HepG2 (cell line): ENCODE measurements around the gene EPS8L1. TPM values are rescaled to one million over a fixed set of nuclear protein-coding genes. Genes with fewer than 3 reads are reported as not detected.

Experiments
- FOXC1 ChIP-seq: sonication (generic); formaldehyde crosslinking; IDR thresholded peaks from 2 replicates; pipeline ENCODE4 v1.8.0; 2022; ENCODE audit warnings: mild to moderate bottlenecking, missing genetic modification reagents, borderline replicate concordance
- FOXO4 ChIP-seq: sonication (generic); formaldehyde crosslinking; conservative IDR thresholded peaks from 2 replicates; pipeline ENCODE4 v1.8.1; 2023; ENCODE audit warnings: missing genetic modification reagents
- NR2C2 ChIP-seq: sonication (generic); formaldehyde crosslinking; IDR thresholded peaks from 2 replicates; pipeline ENCODE4 v1.4.0; 2020; ENCODE audit warnings: missing genetic modification reagents, mild to moderate bottlenecking, moderate library complexity, borderline replicate concordance
- RAD21 ChIP-seq: fragments of 450-650 bp; formaldehyde crosslinking; IDR thresholded peaks from 2 replicates; pipeline ENCODE4 v1.5.0; 2020; ENCODE audit warnings: mild to moderate bottlenecking
- RBFOX2 ChIP-seq: fragments of 200-400 bp; formaldehyde crosslinking; IDR thresholded peaks from 2 replicates; pipeline ENCODE4 v1.6.1; 2017; ENCODE audit warnings: low read depth, mild to moderate bottlenecking, low read length
- RORA ChIP-seq: sonication (generic); formaldehyde crosslinking; IDR thresholded peaks from 2 replicates; pipeline ENCODE4 v1.5.0; 2020; ENCODE audit warnings: mild to moderate bottlenecking, missing genetic modification reagents, moderate library complexity
- SNAI1 ChIP-seq: sonication (generic); formaldehyde crosslinking; IDR thresholded peaks from 2 replicates; pipeline ENCODE4 v1.5.0; 2020; ENCODE audit warnings: mild to moderate bottlenecking, missing genetic modification reagents, borderline replicate concordance
- TARDBP ChIP-seq: sonication (generic); formaldehyde crosslinking; IDR thresholded peaks from 2 replicates; pipeline ENCODE4 v1.8.0; 2022; ENCODE audit warnings: mild to moderate bottlenecking, missing genetic modification reagents
- ZNF24 ChIP-seq: fragments of 450-650 bp; IDR thresholded peaks from 2 replicates; pipeline ENCODE4 v1.6.1; 2017; ENCODE audit warnings: antibody characterized with exemption, mild to moderate bottlenecking
- ZNF501 ChIP-seq: sonication (generic); formaldehyde crosslinking; IDR thresholded peaks from 2 replicates; pipeline ENCODE4 v1.5.1; 2020; ENCODE audit warnings: mild to moderate bottlenecking, moderate library complexity, missing genetic modification reagents
- ZNF564 ChIP-seq: sonication (generic); formaldehyde crosslinking; IDR thresholded peaks from 2 replicates; pipeline ENCODE4 v1.8.1; 2023; ENCODE audit warnings: mild to moderate bottlenecking, missing genetic modification reagents
- ZNF713 ChIP-seq: sonication (generic); formaldehyde crosslinking; IDR thresholded peaks from 2 replicates; pipeline ENCODE4 v1.4.0; 2020; ENCODE audit warnings: mild to moderate bottlenecking, missing genetic modification reagents
- ZSCAN9 ChIP-seq: IDR thresholded peaks from 2 replicates; pipeline ENCODE4 v1.6.1; 2016; ENCODE audit warnings: borderline replicate concordance
- polyA plus RNA-seq, 8 experiments: library from polyadenylated mRNA; depleted of rRNA in 3 of 8; stranded (reverse) in 7 of 8; unstranded in 1 of 8; fragments of >200 nt; fragmentation: Illumina TruSeq in 4 of 8; extraction: Trizol in 4 of 8; gene quantifications; 2 replicates each; pipeline versions ENCODE4 v1.2.1 to v1.2.3, GENCODE V29; 2011 to 2016; ENCODE audit warnings: low read depth in 4 of 8, missing spikeins in 1 of 8, mixed read lengths in 1 of 8; ENCODE audit not compliant: insufficient read depth in 1 of 8
- total RNA-seq, 5 experiments: library from RNA; depleted of rRNA; stranded (reverse); fragments of >200 nt; fragmentation: Illumina TruSeq; extraction: Trizol; gene quantifications; 2 replicates each; pipeline ENCODE4 v1.2.3, GENCODE V29; 2016; ENCODE audit warnings: low read depth in 1 of 5
- TF ChIP-seq, protein P1 (sequence below): sonication (generic); formaldehyde crosslinking; conservative IDR thresholded peaks from 2 replicates; pipeline ENCODE4 v1.8.0; 2022; ENCODE audit warnings: mild to moderate bottlenecking, moderate library complexity, missing genetic modification reagents
- TF ChIP-seq, protein P2 (sequence below), 2 experiments: IDR thresholded peaks; 2 replicates each; pipeline ENCODE4 v1.6.1; 2011 to 2012; ENCODE audit warnings: low read length in 2 of 2, borderline replicate concordance in 1 of 2, low read depth in 1 of 2, mild to moderate bottlenecking in 1 of 2, moderate library complexity in 1 of 2

Gene EPS8L1
- total and polyA plus RNA-seq, 2 of the 13 experiments (the other 11 are each of a cell fraction or from before 2014, with no cell fraction given), result 3.0 to 6.3 TPM

- TF ChIP-seq FOXO4 (CRISPR knock-in tag) (no peak), ZSCAN9 (CRISPR knock-in tag) (no peak), TARDBP (CRISPR knock-in tag) (no peak), RBFOX2 (no peak), ZNF501 (CRISPR knock-in tag) (0 out of 2 replicates have a peak, but pooled peaks have one; percentile 5), FOXC1 (CRISPR knock-in tag) (no peak), ZNF713 (CRISPR knock-in tag) (no peak), RAD21 (no peak), ZNF24 (peak; percentile 42; the same call in 1 of the 2 replicates), ZNF564 (no peak), NR2C2 (CRISPR knock-in tag) (0 out of 2 replicates have a peak, but pooled peaks have one; percentile 5), SNAI1 (CRISPR knock-in tag) (0 out of 2 replicates have a peak, but pooled peaks have one; percentile 10), RORA (CRISPR knock-in tag) (no peak)
- TF ChIP-seq, protein P1, sequence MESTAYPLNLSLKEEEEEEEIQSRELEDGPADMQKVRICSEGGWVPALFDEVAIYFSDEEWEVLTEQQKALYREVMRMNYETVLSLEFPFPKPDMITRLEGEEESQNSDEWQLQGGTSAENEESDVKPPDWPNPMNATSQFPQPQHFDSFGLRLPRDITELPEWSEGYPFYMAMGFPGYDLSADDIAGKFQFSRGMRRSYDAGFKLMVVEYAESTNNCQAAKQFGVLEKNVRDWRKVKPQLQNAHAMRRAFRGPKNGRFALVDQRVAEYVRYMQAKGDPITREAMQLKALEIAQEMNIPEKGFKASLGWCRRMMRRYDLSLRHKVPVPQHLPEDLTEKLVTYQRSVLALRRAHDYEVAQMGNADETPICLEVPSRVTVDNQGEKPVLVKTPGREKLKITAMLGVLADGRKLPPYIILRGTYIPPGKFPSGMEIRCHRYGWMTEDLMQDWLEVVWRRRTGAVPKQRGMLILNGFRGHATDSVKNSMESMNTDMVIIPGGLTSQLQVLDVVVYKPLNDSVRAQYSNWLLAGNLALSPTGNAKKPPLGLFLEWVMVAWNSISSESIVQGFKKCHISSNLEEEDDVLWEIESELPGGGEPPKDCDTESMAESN (CRISPR knock-in tag), result no peak
- TF ChIP-seq, protein P2, sequence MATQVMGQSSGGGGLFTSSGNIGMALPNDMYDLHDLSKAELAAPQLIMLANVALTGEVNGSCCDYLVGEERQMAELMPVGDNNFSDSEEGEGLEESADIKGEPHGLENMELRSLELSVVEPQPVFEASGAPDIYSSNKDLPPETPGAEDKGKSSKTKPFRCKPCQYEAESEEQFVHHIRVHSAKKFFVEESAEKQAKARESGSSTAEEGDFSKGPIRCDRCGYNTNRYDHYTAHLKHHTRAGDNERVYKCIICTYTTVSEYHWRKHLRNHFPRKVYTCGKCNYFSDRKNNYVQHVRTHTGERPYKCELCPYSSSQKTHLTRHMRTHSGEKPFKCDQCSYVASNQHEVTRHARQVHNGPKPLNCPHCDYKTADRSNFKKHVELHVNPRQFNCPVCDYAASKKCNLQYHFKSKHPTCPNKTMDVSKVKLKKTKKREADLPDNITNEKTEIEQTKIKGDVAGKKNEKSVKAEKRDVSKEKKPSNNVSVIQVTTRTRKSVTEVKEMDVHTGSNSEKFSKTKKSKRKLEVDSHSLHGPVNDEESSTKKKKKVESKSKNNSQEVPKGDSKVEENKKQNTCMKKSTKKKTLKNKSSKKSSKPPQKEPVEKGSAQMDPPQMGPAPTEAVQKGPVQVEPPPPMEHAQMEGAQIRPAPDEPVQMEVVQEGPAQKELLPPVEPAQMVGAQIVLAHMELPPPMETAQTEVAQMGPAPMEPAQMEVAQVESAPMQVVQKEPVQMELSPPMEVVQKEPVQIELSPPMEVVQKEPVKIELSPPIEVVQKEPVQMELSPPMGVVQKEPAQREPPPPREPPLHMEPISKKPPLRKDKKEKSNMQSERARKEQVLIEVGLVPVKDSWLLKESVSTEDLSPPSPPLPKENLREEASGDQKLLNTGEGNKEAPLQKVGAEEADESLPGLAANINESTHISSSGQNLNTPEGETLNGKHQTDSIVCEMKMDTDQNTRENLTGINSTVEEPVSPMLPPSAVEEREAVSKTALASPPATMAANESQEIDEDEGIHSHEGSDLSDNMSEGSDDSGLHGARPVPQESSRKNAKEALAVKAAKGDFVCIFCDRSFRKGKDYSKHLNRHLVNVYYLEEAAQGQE (IDR thresholded peaks at IDR 0.05; ENCODE audit: borderline replicate concordance in 1 of 2, low read depth in 1 of 2, low read length in 2 of 2), result no peak
These were observed 42.8 kb downstream of the EPS8L1 start (continued) for GRCh38 chr19:55118401-55118991.
